HEK293T (cell line): ENCODE measurements around the gene SIAH1.

Experiments
- CTCF ChIA-PET: fragments of 350-600 bp; formaldehyde crosslinking; extraction: SDS; loops from one replicate; lab custom pipeline; 2021; ENCODE audit warnings: antibody characterized with exemption, inconsistent platforms; lab: Yijun Ruan, JAX
- POLR2A ChIA-PET: fragments of 350-600 bp; formaldehyde crosslinking; extraction: SDS; loops from one replicate; lab custom pipeline; 2020; ENCODE audit warnings: antibody characterized with exemption, inconsistent platforms; lab: Yijun Ruan, JAX
- DNase-seq: peaks from one replicate; pipeline ENCODE4 v3.0.0; 2012; ENCODE audit warnings: mixed read lengths; ENCODE audit errors: extremely low spot score
- ARNT ChIP-seq: fragments of 450-650 bp; IDR thresholded peaks from 2 replicates; pipeline ENCODE4 v1.6.1; 2017; ENCODE audit warnings: mild to moderate bottlenecking
- BHLHE40 ChIP-seq: fragments of 450-650 bp; IDR thresholded peaks from 2 replicates; pipeline ENCODE4 v1.6.1; 2016; ENCODE audit warnings: mild to moderate bottlenecking, moderate library complexity, borderline replicate concordance
- CTBP1 ChIP-seq: fragments of 450-650 bp; IDR thresholded peaks from 2 replicates; pipeline ENCODE4 v1.6.1; 2016; ENCODE audit warnings: borderline replicate concordance
- ELF4 ChIP-seq: fragments of 450-650 bp; IDR thresholded peaks from 2 replicates; pipeline ENCODE4 v1.6.1; 2017; ENCODE audit warnings: antibody characterized with exemption
- FOXA1 ChIP-seq: fragments of 450-650 bp; IDR thresholded peaks from 2 replicates; pipeline ENCODE4 v1.6.1; 2016; ENCODE audit warnings: mild to moderate bottlenecking
- FOXK2 ChIP-seq: fragments of 450-650 bp; IDR thresholded peaks from 2 replicates; pipeline ENCODE4 v1.6.1; 2016; ENCODE audit warnings: mild to moderate bottlenecking
- FOXM1 ChIP-seq: fragments of 450-650 bp; IDR thresholded peaks from 2 replicates; pipeline ENCODE4 v1.6.1; 2017; ENCODE audit warnings: mild to moderate bottlenecking, borderline replicate concordance
- HDGF ChIP-seq: fragments of 450-650 bp; IDR thresholded peaks from 2 replicates; pipeline ENCODE4 v1.6.1; 2017; ENCODE audit warnings: antibody characterized with exemption, borderline replicate concordance
- L3MBTL2 ChIP-seq: fragments of 450-650 bp; conservative IDR thresholded peaks from 2 replicates; pipeline ENCODE4 v1.6.1; 2016; ENCODE audit warnings: mild to moderate bottlenecking
- LEF1 ChIP-seq: fragments of 450-650 bp; IDR thresholded peaks from 2 replicates; pipeline ENCODE4 v1.6.1; 2017; ENCODE audit warnings: mild to moderate bottlenecking, borderline replicate concordance
- NFRKB ChIP-seq: fragments of 450-650 bp; IDR thresholded peaks from 2 replicates; pipeline ENCODE4 v1.6.1; 2016; ENCODE audit warnings: mild to moderate bottlenecking, moderate library complexity
- SP1 ChIP-seq: fragments of 450-650 bp; IDR thresholded peaks from 2 replicates; pipeline ENCODE4 v1.6.1; 2017
- SUZ12 ChIP-seq: fragments of 450-650 bp; IDR thresholded peaks from 2 replicates; pipeline ENCODE4 v1.6.1; 2016; ENCODE audit warnings: mild to moderate bottlenecking
- TARDBP ChIP-seq: fragments of 450-650 bp; IDR thresholded peaks from 2 replicates; pipeline ENCODE4 v1.6.1; 2016
- ZNF384 ChIP-seq: fragments of 450-650 bp; IDR thresholded peaks from 2 replicates; pipeline ENCODE4 v1.6.1; 2016
- TF ChIP-seq, protein P1 (sequence below): fragments of 450-650 bp; IDR thresholded peaks from 2 replicates; pipeline ENCODE4 v1.6.1; 2016

SIAH1 gene

GRCh38 chr16:48395375-48395774 lies 10.2 kb upstream of the SIAH1 start:
- ChIA-PET CTCF (no interaction called here), POLR2A (no interaction called here)
- TF ChIP-seq SUZ12 (no peak), FOXK2 (no peak)
- no peak for DNase-seq

GRCh38 chr16:48394355-48394703 lies 9.1 kb upstream of the SIAH1 start:
- POLR2A ChIA-PET: interaction anchor here (0.6 to 0.9 kb wide), 2 partner anchors 30 to 342 kb away, joined by 3 read pairs; no protein-coding TSS in a partner anchor
- TF ChIP-seq BHLHE40: no peak
- no peak for TF ChIP-seq FOXA1
- TF ChIP-seq SUZ12: no peak
- no peak for TF ChIP-seq LEF1
- TF ChIP-seq ZNF384: no peak
- no peak for TF ChIP-seq ELF4
- TF ChIP-seq L3MBTL2: no peak
- no peak for TF ChIP-seq FOXM1
- TF ChIP-seq SP1: no peak
- TF ChIP-seq, protein P1, sequence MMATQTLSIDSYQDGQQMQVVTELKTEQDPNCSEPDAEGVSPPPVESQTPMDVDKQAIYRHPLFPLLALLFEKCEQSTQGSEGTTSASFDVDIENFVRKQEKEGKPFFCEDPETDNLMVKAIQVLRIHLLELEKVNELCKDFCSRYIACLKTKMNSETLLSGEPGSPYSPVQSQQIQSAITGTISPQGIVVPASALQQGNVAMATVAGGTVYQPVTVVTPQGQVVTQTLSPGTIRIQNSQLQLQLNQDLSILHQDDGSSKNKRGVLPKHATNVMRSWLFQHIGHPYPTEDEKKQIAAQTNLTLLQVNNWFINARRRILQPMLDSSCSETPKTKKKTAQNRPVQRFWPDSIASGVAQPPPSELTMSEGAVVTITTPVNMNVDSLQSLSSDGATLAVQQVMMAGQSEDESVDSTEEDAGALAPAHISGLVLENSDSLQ: no peak
- TF ChIP-seq ARNT: no peak
- TF ChIP-seq NFRKB: no peak
- no peak for TF ChIP-seq HDGF
- TF ChIP-seq TARDBP: no peak
- no peak for TF ChIP-seq CTBP1
- TF ChIP-seq FOXK2: no peak
- CTCF ChIA-PET: no interaction called here
- DNase-seq: no peak

DNA sequence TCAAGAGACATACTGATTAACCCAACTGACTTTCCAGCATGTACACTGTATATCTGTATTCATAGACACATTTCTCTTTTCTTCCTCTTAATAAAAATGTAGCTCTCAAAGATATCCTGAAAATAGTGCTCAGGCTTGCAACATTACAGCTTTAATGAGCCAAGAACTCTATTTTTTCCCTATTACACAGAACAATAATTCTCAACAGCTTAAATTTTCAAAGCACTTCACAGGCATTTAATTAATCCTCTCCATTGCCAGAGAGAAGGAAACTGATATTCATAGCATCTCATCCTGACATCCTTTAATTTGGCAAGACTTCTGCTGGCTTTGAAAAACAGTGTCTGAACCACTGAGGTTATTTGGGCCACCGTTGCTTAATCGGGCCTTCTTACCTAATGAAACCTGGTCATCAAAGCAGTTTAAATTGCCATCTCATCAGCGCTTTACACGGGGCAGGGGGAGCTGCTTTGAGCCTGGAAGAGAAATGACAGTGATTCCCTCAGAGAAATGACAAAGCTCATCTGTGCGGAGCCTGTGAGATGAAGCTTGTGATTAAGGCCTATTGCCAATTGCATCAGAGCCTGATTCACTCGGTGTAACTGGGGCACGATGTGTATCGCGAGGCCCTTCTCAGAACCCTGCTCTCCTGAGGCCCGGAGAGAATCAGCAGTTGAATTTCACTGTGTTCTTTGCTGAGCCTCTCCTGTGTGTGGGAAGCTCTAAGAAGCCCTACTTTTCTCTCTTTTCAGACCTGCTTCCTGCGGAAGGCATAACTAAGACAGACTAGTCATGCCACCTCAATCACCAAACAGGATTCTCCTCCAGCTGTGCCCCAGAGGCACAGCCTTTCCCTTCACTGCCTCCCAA lies 8.5 kb upstream of the SIAH1 start:
- DNase-seq: no peak
- TF ChIP-seq CTBP1 (no peak), ARNT (no peak)
- POLR2A ChIA-PET: interaction anchor here (0.6 to 0.9 kb wide), 2 partner anchors 29 to 342 kb away, joined by 3 read pairs; no protein-coding TSS in a partner anchor
- CTCF ChIA-PET: no interaction called here

DNA sequence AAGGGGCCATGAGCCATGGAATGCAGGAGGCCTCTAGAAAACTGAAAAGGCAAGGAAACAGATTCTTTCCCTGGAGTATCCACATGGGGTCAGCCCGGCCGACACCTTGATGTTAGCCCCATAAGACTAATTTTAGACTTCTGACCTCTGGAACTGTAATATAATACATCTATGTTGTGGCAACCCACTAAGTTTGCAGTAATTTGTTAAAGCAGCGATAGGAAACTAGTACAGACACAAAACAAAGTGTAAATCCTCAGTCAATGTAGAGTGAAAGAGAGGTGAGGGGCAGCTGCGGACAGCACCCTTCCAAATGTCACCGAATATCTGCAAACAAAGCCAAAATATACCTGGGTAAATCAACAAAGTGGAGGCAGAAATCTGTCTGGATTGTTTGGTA lies 7.2 kb upstream of the SIAH1 start:
- ChIA-PET POLR2A (no interaction called here), CTCF (no interaction called here)
- no peak for DNase-seq
- no peak for TF ChIP-seq HDGF
- no peak for TF ChIP-seq FOXK2
- no peak for TF ChIP-seq BHLHE40

GRCh38 chr16:48386559-48387312 lies 1.5 kb upstream of the SIAH1 start:
- no peak for DNase-seq
- POLR2A ChIA-PET: interaction anchor here (1.4 to 1.7 kb wide), 3 partner anchors 10 to 236 kb away, joined by 4 to 6 read pairs (median 5); no protein-coding TSS in a partner anchor
- TF ChIP-seq L3MBTL2: no peak
- TF ChIP-seq FOXM1: no peak
- TF ChIP-seq TARDBP: no peak
- no peak for TF ChIP-seq ZNF384
- TF ChIP-seq HDGF: no peak
- CTCF ChIA-PET: no interaction called here

- ChIA-PET POLR2A (interaction anchor here (0.7 to 3.6 kb wide), 10 partner anchors 8 to 238 kb away, joined by 3 to 44 read pairs (median 4); partner anchors contain the start of gene LONP2), CTCF (interaction anchor here (0.5 to 0.6 kb wide), 2 partner anchors 14 to 226 kb away, joined by 3 read pairs; no protein-coding TSS in a partner anchor)
- peak; percentile 61 for DNase-seq
- TF ChIP-seq FOXM1: no peak
- no peak for TF ChIP-seq NFRKB
- no peak for TF ChIP-seq CTBP1
- TF ChIP-seq BHLHE40: no peak
- no peak for TF ChIP-seq SP1
- no peak for TF ChIP-seq ZNF384
- no peak for TF ChIP-seq L3MBTL2
- no peak for TF ChIP-seq TARDBP
- TF ChIP-seq, protein P1: no peak
These were observed 527 bp downstream of the SIAH1 start for GRCh38 chr16:48384520-48385252.
